ENCODE data around the gene BBS7. TPM values are rescaled to one million over a fixed set of nuclear protein-coding genes. Genes with fewer than 3 reads are reported as not detected.

Gene BBS7
- total RNA-seq, 1 experiment from 2014 or later = 26.2 TPM

DNA sequence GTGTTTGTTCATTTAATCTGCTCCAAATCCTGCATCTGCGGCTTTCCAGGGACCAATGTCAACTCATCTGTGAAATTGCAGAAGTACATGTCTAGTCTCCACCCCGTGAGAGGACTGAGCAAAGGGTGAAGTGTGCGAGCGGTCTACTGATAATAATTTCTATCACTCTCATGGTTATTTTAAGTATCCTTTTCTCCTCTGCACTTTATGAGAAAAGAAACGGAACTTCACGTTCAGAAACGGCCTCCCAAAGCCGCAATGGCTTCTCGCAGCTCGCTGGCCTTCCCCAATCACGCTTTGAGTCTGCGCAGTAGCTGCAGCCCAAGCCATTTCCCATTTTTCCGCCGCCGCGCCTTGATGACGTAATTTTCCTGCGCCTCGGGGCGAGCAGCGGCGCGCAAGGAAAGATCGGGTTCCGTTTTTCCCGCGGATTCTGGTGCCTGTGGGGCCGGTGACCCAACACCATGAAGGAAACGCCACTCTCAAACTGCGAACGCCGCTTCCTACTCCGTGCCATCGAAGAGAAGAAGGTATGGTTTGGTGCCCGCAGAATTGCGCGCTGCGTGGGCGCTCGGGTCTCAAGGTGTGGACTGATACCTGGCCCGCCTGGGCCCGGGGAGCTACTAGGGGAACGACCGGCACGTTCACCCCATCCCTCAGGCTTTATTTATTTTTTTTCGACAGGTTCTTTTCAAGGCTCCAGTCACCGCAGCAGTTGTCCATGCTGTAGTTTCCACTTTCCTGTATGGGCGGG is 69.1 kb downstream of the BBS7 start, which contains the start of gene EXOSC9:
Gene EXOSC9 (plus strand): TSS at position 363 of the 754 bp plus-strand sequence. CDS start 102 bp downstream, at position 465.
- Mint-ChIP-seq H3K4me3 (peak within 1 kb of the TSS; percentile 91 to 92), H3K36me3 (ENCODE audit: insufficient read depth in 1 of 3, low read depth in 3 of 3) (peaks cover 21 to 41% (median 32%) of the 10 kb centered on the region in 3 experiments), H3K4me1 (peaks cover 20 to 31% of the 10 kb centered on the region in 2 experiments), H3K27me3 (ENCODE audit: low read depth) (no peaks in the 10 kb centered on the region), H3K27ac (peak within 1 kb of the TSS; percentile 97 to 99 (median 97)), H3K9me3 (no peaks in the 10 kb centered on the region)
- Histone ChIP-seq H3K23me2 (ENCODE audit: insufficient read length, low read depth, low read length, poor library complexity, severe bottlenecking) (peaks cover 7% of the 10 kb centered on the region), H3K27me3 (ENCODE audit: insufficient read depth, low read length) (no peaks in the 10 kb centered on the region), H3K14ac (ENCODE audit: insufficient read depth, low read length) (peak within 1 kb of the TSS; percentile 97), H3K18ac (ENCODE audit: insufficient read length, low read depth, low read length) (peak within 1 kb of the TSS; percentile 99), H2AFZ (ENCODE audit: low read length) (no peak within 1 kb of the TSS), H3K4me2 (ENCODE audit: insufficient read depth, insufficient read length, low read length) (peak within 1 kb of the TSS; percentile 93), H3K4me1 (ENCODE audit: insufficient read depth, low read length) (no peaks in the 10 kb centered on the region), H2BK15ac (ENCODE audit: low read depth, low read length) (no peak within 1 kb of the TSS), H4K91ac (ENCODE audit: insufficient read length, low read depth, low read length) (no peak within 1 kb of the TSS), H3K79me2 (ENCODE audit: insufficient read depth, low read length) (peaks cover 4% of the 10 kb centered on the region; the same call in 1 of the 2 replicates), H3K79me1 (ENCODE audit: insufficient read depth, low read depth, low read length, poor library complexity, severe bottlenecking) (no peaks in the 10 kb centered on the region), H4K8ac (replicated peaks; ENCODE audit: insufficient read length, low read depth, low read length) (no peak within 1 kb of the TSS), H4K20me1 (ENCODE audit: control insufficient read depth, insufficient read depth, insufficient read length) (no peaks in the 10 kb centered on the region), H3K23ac (ENCODE audit: insufficient read length, low read depth, low read length) (no peak within 1 kb of the TSS), H3K4ac (ENCODE audit: low read depth, low read length) (peak within 1 kb of the TSS; percentile 73; the same call in 1 of the 2 replicates), H3K9me3 (ENCODE audit: control insufficient read depth, low read depth, low read length) (no peaks in the 10 kb centered on the region), H3T11ph (ENCODE audit: low read length) (peak within 1 kb of the TSS; percentile 30), H2BK20ac (ENCODE audit: low read depth, low read length, poor library complexity, severe bottlenecking) (no peak within 1 kb of the TSS), H2BK12ac (ENCODE audit: insufficient read length, low read depth, low read length) (no peak within 1 kb of the TSS), H3K56ac (ENCODE audit: insufficient read length, low read depth, low read length) (peak within 1 kb of the TSS; percentile 58), H3K27ac (ENCODE audit: insufficient read length, low read depth, low read length) (peak within 1 kb of the TSS; percentile 61), H2BK120ac (ENCODE audit: low read depth, low read length, poor library complexity, severe bottlenecking) (peak within 1 kb of the TSS; percentile 74), H3K9ac (ENCODE audit: extremely low read depth, insufficient read length, low read length) (peak within 1 kb of the TSS; percentile 100), H2AK5ac (ENCODE audit: insufficient read length, low read length) (peak within 1 kb of the TSS; percentile 16), H2BK5ac (ENCODE audit: insufficient read length, low read length) (peak within 1 kb of the TSS; percentile 42), H4K5ac (ENCODE audit: insufficient read length, low read depth, low read length) (peak within 1 kb of the TSS; percentile 86)
- WGBS (ENCODE audit: extremely low coverage, insufficient read length, low lambda C conversion rate) = no CpG with 5 or more reads among the region's 48 CpGs
- DNase-seq = peak; percentile 92
- TF ChIP-seq, protein P1, sequence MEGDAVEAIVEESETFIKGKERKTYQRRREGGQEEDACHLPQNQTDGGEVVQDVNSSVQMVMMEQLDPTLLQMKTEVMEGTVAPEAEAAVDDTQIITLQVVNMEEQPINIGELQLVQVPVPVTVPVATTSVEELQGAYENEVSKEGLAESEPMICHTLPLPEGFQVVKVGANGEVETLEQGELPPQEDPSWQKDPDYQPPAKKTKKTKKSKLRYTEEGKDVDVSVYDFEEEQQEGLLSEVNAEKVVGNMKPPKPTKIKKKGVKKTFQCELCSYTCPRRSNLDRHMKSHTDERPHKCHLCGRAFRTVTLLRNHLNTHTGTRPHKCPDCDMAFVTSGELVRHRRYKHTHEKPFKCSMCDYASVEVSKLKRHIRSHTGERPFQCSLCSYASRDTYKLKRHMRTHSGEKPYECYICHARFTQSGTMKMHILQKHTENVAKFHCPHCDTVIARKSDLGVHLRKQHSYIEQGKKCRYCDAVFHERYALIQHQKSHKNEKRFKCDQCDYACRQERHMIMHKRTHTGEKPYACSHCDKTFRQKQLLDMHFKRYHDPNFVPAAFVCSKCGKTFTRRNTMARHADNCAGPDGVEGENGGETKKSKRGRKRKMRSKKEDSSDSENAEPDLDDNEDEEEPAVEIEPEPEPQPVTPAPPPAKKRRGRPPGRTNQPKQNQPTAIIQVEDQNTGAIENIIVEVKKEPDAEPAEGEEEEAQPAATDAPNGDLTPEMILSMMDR (conservative IDR thresholded peaks at IDR 0.05) = no peak
